Endothelial cell of umbilical vein (primary cell): ENCODE results near the gene ZG16. TPM values are rescaled to one million over a fixed set of nuclear protein-coding genes. Genes with fewer than 3 reads are reported as not detected.

Experiments used
- BruUV-seq: library from RNA; stranded (reverse); fragments of 400-500 nt; replicated peaks from 2 replicates; lab custom pipeline; 2021; lab: Mats Ljungman, UMichigan
- CTCF ChIA-PET: fragments of 300-600, 350-600 bp; sonication (Branson Sonifier 250); formaldehyde crosslinking; loops from one replicate; lab custom pipeline; 2021; ENCODE audit warnings: antibody characterized with exemption, inconsistent platforms; lab: Charles Lee
- POLR2A ChIA-PET: fragments of 300-600, 350-600 bp; sonication (Branson Sonifier 250); formaldehyde crosslinking; loops from one replicate; lab custom pipeline; 2021; ENCODE audit warnings: antibody characterized with exemption, inconsistent platforms; lab: Charles Lee
- DNase-seq: peaks from one replicate; pipeline ENCODE4 v3.0.0-alpha.2; 2011; ENCODE audit warnings: low read depth, low spot score
- FAIRE-seq: peaks from 2 replicates; lab custom pipeline; 2011; peaks lifted over from hg19 to GRCh38; lab: Jason Lieb, UNC
- H2AFZ ChIP-seq: 2 replicates; pipeline ENCODE4 v1.6.0; 2012; ENCODE audit warnings: low read depth, low read length, control low read depth, inconsistent platforms
- H3K27ac ChIP-seq: 2 replicates; pipeline ENCODE4 v1.5.1; 2011; ENCODE audit warnings: low read depth, mild to moderate bottlenecking, control low read depth, low read length, moderate library complexity; ENCODE audit not compliant: insufficient read depth
- H3K27me3 ChIP-seq, 2 experiments: 2 replicates each; pipeline versions ENCODE4 v1.6.0 to v1.6.1; 2011; ENCODE audit warnings: low read length in 2 of 2, mixed read lengths in 1 of 2; ENCODE audit not compliant: control insufficient read depth in 2 of 2, insufficient read depth in 2 of 2
- H3K36me3 ChIP-seq, 2 experiments: 2 replicates in 1 of 2; 3 replicates in 1 of 2; pipeline ENCODE4 v1.5.1; 2011; ENCODE audit warnings: low read length in 2 of 2, mild to moderate bottlenecking in 1 of 2, moderate library complexity in 1 of 2; ENCODE audit not compliant: control insufficient read depth in 2 of 2, insufficient read depth in 2 of 2; ENCODE audit errors: extremely low read depth in 1 of 2
- H3K4me1 ChIP-seq: 3 replicates; pipeline ENCODE4 v1.5.1; 2011; ENCODE audit warnings: mild to moderate bottlenecking, low read length; ENCODE audit not compliant: control insufficient read depth, insufficient read depth; ENCODE audit errors: extremely low read depth
- H3K4me2 ChIP-seq: 2 replicates; pipeline ENCODE4 v1.6.1; 2011; ENCODE audit warnings: low read length, control low read depth, mixed read lengths; ENCODE audit not compliant: insufficient read depth
- H3K4me3 ChIP-seq, 3 experiments: fragments of 200-600 bp in 1 of 3; sonication (generic), shearing (Covaris generic) in 1 of 3; replicated peaks in 1 of 3; 2 replicates each; pipeline ENCODE4 v1.5.1; 2011 to 2016; ENCODE audit warnings: control low read depth in 3 of 3, low read length in 3 of 3, mild to moderate bottlenecking in 2 of 3, inconsistent platforms in 1 of 3, low read depth in 1 of 3, moderate library complexity in 1 of 3; ENCODE audit not compliant: insufficient read depth in 1 of 3
- H3K79me2 ChIP-seq: 2 replicates; pipeline ENCODE4 v1.6.0; 2012; ENCODE audit warnings: low read length, inconsistent platforms; ENCODE audit not compliant: control insufficient read depth, insufficient read depth
- H3K9ac ChIP-seq: replicated peaks from 2 replicates; pipeline ENCODE3; 2011; ENCODE audit warnings: low read length, control low read depth; ENCODE audit not compliant: insufficient read depth; ENCODE audit errors: extremely low read depth
- H3K9me1 ChIP-seq: replicated peaks from 3 replicates; pipeline ENCODE4 v1.6.0; 2011; ENCODE audit warnings: mild to moderate bottlenecking, low read length; ENCODE audit not compliant: control insufficient read depth, insufficient read depth; ENCODE audit errors: extremely low read depth
- H3K9me3 ChIP-seq: replicated peaks from 2 replicates; pipeline ENCODE4 v1.5.1; 2012; ENCODE audit warnings: low read length, inconsistent platforms; ENCODE audit not compliant: control insufficient read depth, insufficient read depth
- H4K20me1 ChIP-seq: replicated peaks from 2 replicates; pipeline ENCODE3; 2011; ENCODE audit warnings: mild to moderate bottlenecking, low read length; ENCODE audit not compliant: control insufficient read depth, insufficient read depth; ENCODE audit errors: extremely low read depth
- CTCF ChIP-seq, 2 donors: IDR thresholded peaks; 1 replicate in 1 of 2; 2 replicates in 1 of 2; pipeline ENCODE4 v1.5.1; 2011; ENCODE audit warnings: low read length in 2 of 2, mild to moderate bottlenecking in 2 of 2, moderate library complexity in 2 of 2, control low read depth in 1 of 2, inconsistent platforms in 1 of 2, low read depth in 1 of 2; ENCODE audit not compliant: insufficient read depth in 1 of 2; ENCODE audit errors: extremely low read depth in 1 of 2
- EZH2 ChIP-seq: IDR thresholded peaks from 2 replicates; pipeline ENCODE4 v1.6.1; 2012; ENCODE audit warnings: borderline replicate concordance, low read depth, mild to moderate bottlenecking, moderate library complexity, low read length, inconsistent platforms; ENCODE audit not compliant: severe bottlenecking
- FOS ChIP-seq: IDR thresholded peaks from 2 replicates; pipeline ENCODE4 v1.6.1; 2011; ENCODE audit warnings: mild to moderate bottlenecking, low read length, moderate library complexity, borderline replicate concordance; ENCODE audit not compliant: insufficient read depth
- GATA2 ChIP-seq: IDR thresholded peaks from 2 replicates; pipeline ENCODE4 v1.7.0; 2011; ENCODE audit warnings: low read depth, mild to moderate bottlenecking, moderate library complexity, mixed read lengths, low read length; ENCODE audit not compliant: insufficient read length, insufficient read depth
- JUN ChIP-seq: IDR thresholded peaks from 2 replicates; pipeline ENCODE4 v1.6.1; 2011; ENCODE audit warnings: borderline replicate concordance, low read depth; ENCODE audit not compliant: insufficient read length, insufficient read depth
- MYC ChIP-seq: IDR thresholded peaks from one replicate; pipeline ENCODE4 v1.6.1; 2011; ENCODE audit warnings: mild to moderate bottlenecking, low read depth, low read length
- POLR2A ChIP-seq: IDR thresholded peaks from 2 replicates; pipeline ENCODE4 v1.6.1; 2012; ENCODE audit warnings: low read depth, mild to moderate bottlenecking, control low read depth, low read length
- POLR2AphosphoS5 ChIP-seq: IDR thresholded peaks from 2 replicates; pipeline ENCODE4 v1.6.1; 2012; ENCODE audit warnings: low read depth, mild to moderate bottlenecking, control low read depth, low read length, moderate library complexity; ENCODE audit not compliant: insufficient read depth
- dilution Hi-C: fragments of 300-500 bp; cut with MboI; formaldehyde crosslinking; loops from one replicate; pipeline ENCODE4 v1.15.0; 2019; ENCODE audit warnings: low sequenced_read_pairs; ENCODE audit not compliant: extremely low pct_ligation_motif_present
- intact Hi-C: fragments of 100-400 bp; cut with micrococcal nuclease; formaldehyde crosslinking; loops from one replicate; pipeline ENCODE4 v1.10.0; 2022
- polyA plus RNA-seq, 4 experiments: library from polyadenylated mRNA; depleted of rRNA in 3 of 4; stranded (reverse) in 3 of 4; unstranded in 1 of 4; fragments of >200 nt; gene quantifications; 2 replicates each; pipeline versions ENCODE4 v1.2.1 to v1.2.3, GENCODE V29; 2011 to 2012; ENCODE audit warnings: missing spikeins in 1 of 4
- total RNA-seq: library from RNA; stranded (reverse); gene quantifications from 2 replicates; pipeline ENCODE4 v1.2.3, GENCODE V29; 2021
- TF ChIP-seq, protein P1 (sequence below): IDR thresholded peaks from 2 replicates; pipeline ENCODE4 v1.6.1; 2011; ENCODE audit not compliant: insufficient read depth, insufficient read length

ZG16 gene
- total and polyA plus RNA-seq, 2 donors (not counting 3 experiments of a cell fraction or from before 2014, with no cell fraction given), result not detected

DNA sequence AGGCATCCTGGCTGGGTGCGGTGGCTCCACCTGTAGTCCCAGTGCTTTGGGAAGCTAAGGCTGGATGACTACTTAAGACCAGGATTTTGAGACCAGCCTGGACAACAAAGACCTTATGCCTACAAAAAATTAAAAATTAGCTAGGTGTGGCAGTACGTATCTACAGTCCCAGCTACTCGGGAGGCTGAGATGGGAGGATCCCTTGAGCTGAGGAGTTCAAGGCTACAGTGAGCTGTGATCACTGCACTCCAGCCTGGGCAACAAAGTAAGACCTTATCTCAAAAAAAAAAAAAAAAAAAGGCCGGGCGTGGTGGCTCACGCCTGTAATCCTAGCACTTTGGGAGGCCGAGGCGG, 48.3 kb downstream of the ZG16 start:
- CTCF ChIA-PET, result interaction anchor here (1.0 to 7.0 kb wide), 6 partner anchors 8 to 41 kb away, joined by 3 to 66 read pairs (median 12); partner anchors contain the start of gene PAGR1
- Histone ChIP-seq H3K4me3 (no peak overlapping the region), H4K20me1 (no peaks in the 10 kb centered on the region), H3K9me1 (no peaks in the 10 kb centered on the region), H3K4me1 (peaks cover 39% of the 10 kb centered on the region), H3K27ac (no peak overlapping the region), H3K27me3 (no peaks in the 10 kb centered on the region), H3K4me2 (no peak overlapping the region), H2AFZ (no peak overlapping the region), H3K9ac (no peak overlapping the region), H3K36me3 (peaks cover 0 to 3% of the 10 kb centered on the region in 2 experiments), H3K9me3 (no peaks in the 10 kb centered on the region), H3K79me2 (peaks cover 21% of the 10 kb centered on the region)
- intact Hi-C loops (loop anchor here (10.0 kb wide), 1 partner anchor 78 kb away; the partner anchor contains the start of gene ASPHD1), dilution Hi-C loops (no loop called here)
- no peak for DNase-seq
- BruUV-seq, result no TSS peak
- POLR2A ChIA-PET, result no interaction called here
- no peak for TF ChIP-seq GATA2
- no peak for TF ChIP-seq CTCF (IDR thresholded peaks at IDR 0.05; ENCODE audit: extremely low read depth in 1 of 2, insufficient read depth in 1 of 2, low read depth in 1 of 2, low read length in 2 of 2)
- TF ChIP-seq, protein P1, sequence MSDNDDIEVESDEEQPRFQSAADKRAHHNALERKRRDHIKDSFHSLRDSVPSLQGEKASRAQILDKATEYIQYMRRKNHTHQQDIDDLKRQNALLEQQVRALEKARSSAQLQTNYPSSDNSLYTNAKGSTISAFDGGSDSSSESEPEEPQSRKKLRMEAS, result no peak
- TF ChIP-seq JUN, result no peak
- no peak for TF ChIP-seq MYC
- TF ChIP-seq FOS, result no peak
- no peak for TF ChIP-seq EZH2
- TF ChIP-seq POLR2AphosphoS5, result no peak
- TF ChIP-seq POLR2A, result no peak
- no peak for FAIRE-seq
